SK-N-SH treated with all-trans-retinoic acid at 6 μM for 48 hours (cell line): ENCODE measurements around the gene SFXN1.

Experiments
- ATAC-seq: fragments of 200-7000 bp; cut with Tn5 transposase; 3 replicates; pipeline ENCODE4 v1.9.1; 2020; ENCODE audit warnings: mild to moderate bottlenecking, moderate library complexity
- ARNTL ChIP-seq: fragments of 450-650 bp; formaldehyde crosslinking; IDR thresholded peaks from 2 replicates; pipeline ENCODE4 v1.5.0; 2020; ENCODE audit warnings: low read depth, mild to moderate bottlenecking, moderate library complexity, borderline replicate concordance
- BACH2 ChIP-seq: fragments of 250-450 bp; sonication (Bioruptor Pico); IDR thresholded peaks from 2 replicates; pipeline ENCODE4 v1.9.0; 2021; ENCODE audit warnings: mild to moderate bottlenecking, borderline replicate concordance
- CREB5 ChIP-seq: fragments of 250-450 bp; sonication (Bioruptor Pico); IDR thresholded peaks from 2 replicates; pipeline ENCODE4 v1.5.1; 2020; ENCODE audit warnings: low read depth, mild to moderate bottlenecking, moderate library complexity
- CSDC2 ChIP-seq: fragments of 250-450 bp; sonication (Bioruptor Pico); IDR thresholded peaks from 2 replicates; pipeline ENCODE4 v1.5.0; 2020; ENCODE audit warnings: mild to moderate bottlenecking, moderate library complexity
- CSRNP3 ChIP-seq: fragments of 250-450 bp; sonication (Bioruptor Pico); IDR thresholded peaks from 2 replicates; pipeline ENCODE4 v1.5.1; 2021; ENCODE audit warnings: mild to moderate bottlenecking, moderate library complexity
- ESRRG ChIP-seq: fragments of 250-450 bp; sonication (Bioruptor Pico); IDR thresholded peaks from 2 replicates; pipeline ENCODE4 v1.6.1; 2021; ENCODE audit warnings: mild to moderate bottlenecking
- ISL1 ChIP-seq: fragments of 250-450 bp; sonication (Bioruptor Pico); IDR thresholded peaks from 2 replicates; pipeline ENCODE4 v2.1.2; 2022; ENCODE audit warnings: mild to moderate bottlenecking, moderate library complexity
- OSR1 ChIP-seq: fragments of 250-450 bp; sonication (Bioruptor Pico); IDR thresholded peaks from 2 replicates; pipeline ENCODE4 v1.8.0; 2022; ENCODE audit warnings: moderate library complexity, mild to moderate bottlenecking, inconsistent platforms
- PATZ1 ChIP-seq: fragments of 250-450 bp; sonication (Bioruptor Pico); IDR thresholded peaks from 2 replicates; pipeline ENCODE4 v1.8.0; 2020; ENCODE audit warnings: mild to moderate bottlenecking, moderate library complexity, borderline replicate concordance
- POU6F1 ChIP-seq: fragments of 250-450 bp; sonication (Bioruptor Pico); IDR thresholded peaks from 2 replicates; pipeline ENCODE4 v1.8.0; 2021; ENCODE audit warnings: low read depth, mild to moderate bottlenecking, moderate library complexity, borderline replicate concordance
- PPARA ChIP-seq: fragments of 250-450 bp; sonication (Bioruptor Pico); IDR thresholded peaks from 2 replicates; pipeline ENCODE4 v1.5.0; 2020; ENCODE audit warnings: mild to moderate bottlenecking, borderline replicate concordance
- RARB ChIP-seq: fragments of 250-450 bp; sonication (Bioruptor Pico); IDR thresholded peaks from 2 replicates; pipeline ENCODE4 v1.8.0; 2021; ENCODE audit warnings: mild to moderate bottlenecking, moderate library complexity
- SNAI2 ChIP-seq: fragments of 250-450 bp; sonication (Bioruptor Pico); IDR thresholded peaks from 2 replicates; pipeline ENCODE4 v1.5.0; 2020; ENCODE audit warnings: mild to moderate bottlenecking, moderate library complexity
- TOX ChIP-seq: fragments of 250-450 bp; sonication (Bioruptor Pico); IDR thresholded peaks from 2 replicates; pipeline ENCODE4 v1.8.0; 2021; ENCODE audit warnings: mild to moderate bottlenecking, moderate library complexity, borderline replicate concordance
- TSHZ2 ChIP-seq: fragments of 250-450 bp; sonication (Bioruptor Pico); IDR thresholded peaks from 2 replicates; pipeline ENCODE4 v1.5.0; 2020; ENCODE audit warnings: mild to moderate bottlenecking, moderate library complexity
- ZC3H10 ChIP-seq: fragments of 250-450 bp; sonication (Bioruptor Pico); IDR thresholded peaks from 2 replicates; pipeline ENCODE4 v1.5.1; 2021; ENCODE audit warnings: mild to moderate bottlenecking, moderate library complexity
- ZFP3 ChIP-seq: fragments of 250-450 bp; sonication (Bioruptor Pico); IDR thresholded peaks from 2 replicates; pipeline ENCODE4 v1.5.0; 2020; ENCODE audit warnings: mild to moderate bottlenecking, moderate library complexity
- ZFP30 ChIP-seq: fragments of 450-650 bp; formaldehyde crosslinking; IDR thresholded peaks from 2 replicates; pipeline ENCODE4 v1.5.0; 2022; ENCODE audit warnings: mild to moderate bottlenecking, moderate library complexity
- ZNF565 ChIP-seq: fragments of 450-650 bp; formaldehyde crosslinking; conservative IDR thresholded peaks from 2 replicates; pipeline ENCODE4 v1.5.0; 2020; ENCODE audit warnings: low read depth, mild to moderate bottlenecking, moderate library complexity
- ZNF70 ChIP-seq: fragments of 450-650 bp; formaldehyde crosslinking; IDR thresholded peaks from 2 replicates; pipeline ENCODE4 v1.5.0; 2020; ENCODE audit warnings: mild to moderate bottlenecking, moderate library complexity
- ZNF8 ChIP-seq: fragments of 450-650 bp; formaldehyde crosslinking; IDR thresholded peaks from 2 replicates; pipeline ENCODE4 v1.5.0; 2020; ENCODE audit warnings: mild to moderate bottlenecking, moderate library complexity

SFXN1 gene

GRCh38 chr5:175555168-175555785, 76.9 kb downstream of the SFXN1 start:
- TF ChIP-seq ISL1 (CRISPR knock-in tag): no peak
- TF ChIP-seq CSRNP3: no peak
- TF ChIP-seq ZC3H10 (CRISPR knock-in tag): no peak
- TF ChIP-seq BACH2 (CRISPR knock-in tag): no peak
- TF ChIP-seq OSR1 (CRISPR knock-in tag): no peak
- no peak for TF ChIP-seq ARNTL
- no peak for TF ChIP-seq ZFP3
- no peak for TF ChIP-seq PATZ1 (CRISPR knock-in tag)
- TF ChIP-seq ZFP30 (CRISPR knock-in tag): no peak
- TF ChIP-seq ZNF70 (CRISPR knock-in tag): no peak
- no peak for TF ChIP-seq PPARA (CRISPR knock-in tag)
- TF ChIP-seq RARB (CRISPR knock-in tag): no peak
- no peak for TF ChIP-seq ESRRG (CRISPR knock-in tag)
- no peak for TF ChIP-seq CSDC2
- no peak for ATAC-seq

- ATAC-seq: no peak
- TF ChIP-seq TOX (CRISPR knock-in tag) (no peak), PPARA (CRISPR knock-in tag) (no peak), ZNF8 (CRISPR knock-in tag) (no peak), ZNF565 (no peak), CSRNP3 (no peak), BACH2 (CRISPR knock-in tag) (no peak), SNAI2 (no peak), ZFP30 (CRISPR knock-in tag) (no peak), ARNTL (no peak), ISL1 (CRISPR knock-in tag) (no peak), CSDC2 (no peak), ESRRG (CRISPR knock-in tag) (no peak), OSR1 (CRISPR knock-in tag) (no peak), RARB (CRISPR knock-in tag) (no peak), CREB5 (CRISPR knock-in tag) (no peak), POU6F1 (CRISPR knock-in tag) (no peak), ZNF70 (CRISPR knock-in tag) (no peak), ZFP3 (no peak), TSHZ2 (CRISPR knock-in tag) (no peak)
- TF ChIP-seq, all 23 proteins: peak for 0
These were observed 78.4 kb downstream of the SFXN1 start for GRCh38 chr5:175556794-175557193.
